ENCODE results near the gene RNF181. TPM values are rescaled to one million over a fixed set of nuclear protein-coding genes. Genes with fewer than 3 reads are reported as not detected.

RNF181 gene
- total and polyA plus RNA-seq, 3 donors from 2014 or later: 119 to 189 (median 137) TPM

GRCh38 chr2:85604568-85605339 is 9.2 kb downstream of the RNF181 start:
- H3K4me1 ChIP-seq: peaks cover 41% of the 10 kb centered on the region
- H3K9me3 ChIP-seq: no peaks in the 10 kb centered on the region
- WGBS, 2 donors: 62 to 63% methylated on average over 6 of the region's 6 CpGs
- H3K4me3 ChIP-seq: no peak overlapping the region
- H3K36me3 ChIP-seq (ENCODE audit: low read depth, missing control alignments): no peaks in the 10 kb centered on the region
- no peaks in the 10 kb centered on the region for H3K27me3 ChIP-seq
- no peak overlapping the region for H3K27ac ChIP-seq
- DNase-seq: no peak
- TF ChIP-seq POLR2A (IDR thresholded peaks at IDR 0.05) (no peak), CTCF (IDR thresholded peaks at IDR 0.05) (no peak)
- intact Hi-C loops (cut with DNase I; ENCODE audit: low total_unique reads): loop anchor here (5.0 kb wide), 1 partner anchor 47 kb away; no protein-coding TSS in a partner anchor

- peaks cover 41% of the 10 kb centered on the region for H3K4me1 ChIP-seq
- H3K36me3 ChIP-seq (ENCODE audit: low read depth, missing control alignments): no peaks in the 10 kb centered on the region
- 51 to 56% methylated on average over 4 of the region's 4 CpGs for WGBS, 2 donors
- TF ChIP-seq CTCF (IDR thresholded peaks at IDR 0.05) (no peak), POLR2A (IDR thresholded peaks at IDR 0.05) (no peak)
- DNase-seq: no peak
- intact Hi-C loops (cut with DNase I; ENCODE audit: low total_unique reads): no loop called here
- H3K27ac ChIP-seq: peak overlapping the region in 1 of 2 donors; percentile 52
- no peak overlapping the region for H3K4me3 ChIP-seq
- no peaks in the 10 kb centered on the region for H3K27me3 ChIP-seq
- H3K9me3 ChIP-seq: no peaks in the 10 kb centered on the region
Observed at GRCh38 chr2:85605406-85606115, 10.0 kb downstream of the RNF181 start.

- WGBS, 2 donors: 62 to 87% methylated on average over 7 of the region's 7 CpGs
- Histone ChIP-seq H3K36me3 (ENCODE audit: low read depth, missing control alignments) (no peaks in the 10 kb centered on the region), H3K4me1 (peaks cover 39% of the 10 kb centered on the region), H3K4me3 (no peak overlapping the region), H3K9me3 (no peaks in the 10 kb centered on the region), H3K27ac (peak overlapping the region in 1 of 2 donors; percentile 52), H3K27me3 (no peaks in the 10 kb centered on the region)
- no peak for DNase-seq
- intact Hi-C loops (cut with DNase I; ENCODE audit: low total_unique reads): no loop called here
- no peak for TF ChIP-seq POLR2A (IDR thresholded peaks at IDR 0.05)
- no peak for TF ChIP-seq CTCF (IDR thresholded peaks at IDR 0.05)
Observed at GRCh38 chr2:85606116-85606455, 10.5 kb downstream of the RNF181 start.

- H3K36me3 ChIP-seq (ENCODE audit: low read depth, missing control alignments): no peaks in the 10 kb centered on the region
- intact Hi-C loops (cut with DNase I; ENCODE audit: low total_unique reads): no loop called here
- H3K4me3 ChIP-seq: no peak overlapping the region
- no peaks in the 10 kb centered on the region for H3K9me3 ChIP-seq
- no peak for DNase-seq
- 68 to 77% methylated on average over 9 of the region's 9 CpGs for WGBS, 2 donors
- peaks cover 32% of the 10 kb centered on the region for H3K4me1 ChIP-seq
- no peak for TF ChIP-seq POLR2A (IDR thresholded peaks at IDR 0.05)
- no peak for TF ChIP-seq CTCF (IDR thresholded peaks at IDR 0.05)
- H3K27ac ChIP-seq: no peak overlapping the region
- no peaks in the 10 kb centered on the region for H3K27me3 ChIP-seq
Observed at GRCh38 chr2:85607268-85608215, 12.0 kb downstream of the RNF181 start.

Measured in testis (tissue), 3 donors.